ENCODE data around the gene PLEKHG4.

GRCh38 chr16:67248073-67248400 is 31.3 kb upstream of the PLEKHG4 start:
- TF ChIP-seq CTCF (IDR thresholded peaks at IDR 0.05; ENCODE audit: poor library complexity, severe bottlenecking) (no peak), EZH2 (IDR thresholded peaks at IDR 0.05; ENCODE audit: borderline replicate concordance, insufficient read depth, low read length, poor library complexity, severe bottlenecking) (no peak), EP300 (conservative IDR thresholded peaks at IDR 0.05; ENCODE audit: poor library complexity, severe bottlenecking) (no peak), POLR2AphosphoS5 (IDR thresholded peaks at IDR 0.05) (no peak), REST (IDR thresholded peaks at IDR 0.05; ENCODE audit: borderline replicate concordance) (no peak), SMC3 (conservative IDR thresholded peaks at IDR 0.05; ENCODE audit: poor library complexity) (no peak), TAF1 (IDR thresholded peaks at IDR 0.05; ENCODE audit: low read depth) (no peak), RAD21 (conservative IDR thresholded peaks at IDR 0.05) (no peak)
